ENCODE data around the gene PSMC3IP.
A peak's percentile ranks its signal among the peaks of the same experiment; 100 is the strongest.
"Not testable (repeated sequence)": the region's sequence is repeated elsewhere in the genome, so short reads cannot be mapped to it uniquely, and the experiment has no call there.

PSMC3IP gene

GRCh38 chr17:42559075-42559474, 18.5 kb downstream of the PSMC3IP start:
- no peak for DNase-seq

- not testable (repeated sequence) for DNase-seq
Observed at GRCh38 chr17:42555961-42556617, 21.4 kb downstream of the PSMC3IP start.

GRCh38 chr17:42555122-42555622, 22.4 kb downstream of the PSMC3IP start:
- no peak for DNase-seq

GRCh38 chr17:42554250-42555121, 23.0 kb downstream of the PSMC3IP start:
- DNase-seq: peak; percentile 80 to 87

- no peak for DNase-seq
Observed at GRCh38 chr17:42553866-42554249, 23.7 kb downstream of the PSMC3IP start.

- DNase-seq: no peak
Observed at GRCh38 chr17:42553161-42553818, 24.2 kb downstream of the PSMC3IP start.

GRCh38 chr17:42552736-42553135, 24.8 kb downstream of the PSMC3IP start, which contains the start of gene HSD17B1:
Gene HSD17B1 (plus strand): TSS chr17:42552923. CDS start chr17:42552934, 11 bp downstream.
- not testable (repeated sequence) for DNase-seq

- DNase-seq: no peak
Observed at GRCh38 chr17:42548993-42549755, 28.4 kb downstream of the PSMC3IP start.

- peak; percentile 81 to 83 for DNase-seq
Observed at GRCh38 chr17:42548070-42548837, 29.3 kb downstream of the PSMC3IP start.

GRCh38 chr17:42547698-42548069, 29.8 kb downstream of the PSMC3IP start:
- DNase-seq: no peak

GRCh38 chr17:42547001-42547461, 30.5 kb downstream of the PSMC3IP start:
- no peak for DNase-seq

GRCh38 chr17:42545755-42546505, 31.6 kb downstream of the PSMC3IP start:
- not testable (repeated sequence) for DNase-seq

GRCh38 chr17:42544874-42545283, 32.6 kb downstream of the PSMC3IP start:
- no peak for DNase-seq

GRCh38 chr17:42543190-42544079, 34.1 kb downstream of the PSMC3IP start:
- no peak for DNase-seq

- no peak for DNase-seq
Observed at GRCh38 chr17:42541041-42541833, 36.3 kb downstream of the PSMC3IP start.

- DNase-seq: not testable (repeated sequence)
Observed at GRCh38 chr17:42540558-42540957, 37.0 kb downstream of the PSMC3IP start.

- DNase-seq: no peak
Observed at GRCh38 chr17:42538482-42538881, 39.0 kb downstream of the PSMC3IP start.

- no peak for DNase-seq
Observed at GRCh38 chr17:42537826-42538451, 39.6 kb downstream of the PSMC3IP start.

Measured in CD4-positive, alpha-beta T cell treated with Interleukin-4 for 1 hour (primary cell).